Naive B cell (primary cell): ENCODE data around the gene RMI1. TPM values are rescaled to one million over a fixed set of nuclear protein-coding genes. Genes with fewer than 3 reads are reported as not detected.
A peak's percentile ranks its signal among the peaks of the same experiment; 100 is the strongest.
"Not testable (repeated sequence)": the region's sequence is repeated elsewhere in the genome, so short reads cannot be mapped to it uniquely, and the experiment has no call there.

Source experiments
- ATAC-seq, 2 donors: fragments of 150-1000 bp; cut with Tn5 transposase; 2 replicates each; pipeline ENCODE4 v1.10.0; 2021; ENCODE audit warnings: low read depth in 2 of 2, mild to moderate bottlenecking in 2 of 2, moderate library complexity in 2 of 2
- DNase-seq: peaks from one replicate; pipeline ENCODE4 v3.0.0; 2022
- H3K27ac Mint-ChIP-seq, 6 donors: one replicate each; pipeline ENCODE4 v1.8.0; 2020 to 2022; ENCODE audit warnings: mild to moderate bottlenecking in 6 of 6, mixed read lengths in 6 of 6, moderate library complexity in 5 of 6, inconsistent platforms in 2 of 6
- H3K27me3 Mint-ChIP-seq, 3 donors: one replicate each; pipeline ENCODE4 v1.8.0; 2021 to 2022; ENCODE audit warnings: mixed read lengths in 3 of 3, mild to moderate bottlenecking in 1 of 3
- H3K36me3 Mint-ChIP-seq, 2 donors: one replicate each; pipeline ENCODE4 v1.8.0; 2020 to 2022; ENCODE audit warnings: mixed read lengths in 2 of 2, inconsistent platforms in 1 of 2, mild to moderate bottlenecking in 1 of 2
- H3K4me1 Mint-ChIP-seq, 3 donors: one replicate each; pipeline ENCODE4 v1.8.0; 2020 to 2022; ENCODE audit warnings: mixed read lengths in 3 of 3, inconsistent platforms in 1 of 3, mild to moderate bottlenecking in 1 of 3, moderate library complexity in 1 of 3
- H3K4me3 Mint-ChIP-seq, 8 donors: one replicate each; pipeline ENCODE4 v1.8.0; 2020 to 2022; ENCODE audit warnings: mild to moderate bottlenecking in 8 of 8, mixed read lengths in 8 of 8, moderate library complexity in 8 of 8, inconsistent platforms in 2 of 8
- H3K9me3 Mint-ChIP-seq, 7 donors: one replicate each; pipeline ENCODE4 v1.8.0; 2020 to 2022; ENCODE audit warnings: mixed read lengths in 7 of 7, mild to moderate bottlenecking in 5 of 7, inconsistent platforms in 2 of 7, moderate library complexity in 1 of 7
- polyA plus RNA-seq, 6 donors: library from polyadenylated mRNA; unstranded; fragments of 300-500 nt; fragmentation: Illumina TruSeq; gene quantifications; one replicate each; pipeline ENCODE4 v1.2.3, GENCODE V29; 2021; ENCODE audit warnings: low read depth in 6 of 6

The RMI1 gene
- polyA plus RNA-seq, 6 donors from 2014 or later = 8.0 to 13.0 (median 10.0) TPM

DNA sequence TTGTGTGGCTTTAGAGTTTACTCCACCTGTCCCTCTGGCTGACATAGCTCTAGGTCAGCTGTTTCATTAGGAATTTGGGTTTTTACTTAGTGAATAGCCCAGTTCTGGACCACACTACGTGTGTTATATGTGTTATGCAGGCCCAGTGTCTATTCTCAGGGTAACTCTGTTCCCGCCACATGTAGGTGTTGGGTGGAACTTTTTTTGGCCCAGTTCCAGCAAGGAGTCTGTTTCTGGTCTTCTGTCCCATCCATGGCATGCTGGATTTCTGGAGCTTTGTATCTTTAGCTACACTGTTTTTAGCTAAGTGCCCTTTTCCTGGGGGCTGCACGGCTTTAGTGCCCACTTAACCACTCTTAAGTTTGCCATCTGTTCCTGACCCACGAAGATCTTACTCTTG is 15.5 kb downstream of the RMI1 start:
- Mint-ChIP-seq H3K9me3 (no peaks in the 10 kb centered on the region), H3K4me1 (peaks cover 0 to 5% (median 4%) of the 10 kb centered on the region in 3 donors), H3K27ac (no peak overlapping the region), H3K27me3 (no peaks in the 10 kb centered on the region), H3K4me3 (no peak overlapping the region), H3K36me3 (peaks cover under 1 to 8% of the 10 kb centered on the region in 2 donors)
- ATAC-seq (no peak), DNase-seq (no peak)

DNA sequence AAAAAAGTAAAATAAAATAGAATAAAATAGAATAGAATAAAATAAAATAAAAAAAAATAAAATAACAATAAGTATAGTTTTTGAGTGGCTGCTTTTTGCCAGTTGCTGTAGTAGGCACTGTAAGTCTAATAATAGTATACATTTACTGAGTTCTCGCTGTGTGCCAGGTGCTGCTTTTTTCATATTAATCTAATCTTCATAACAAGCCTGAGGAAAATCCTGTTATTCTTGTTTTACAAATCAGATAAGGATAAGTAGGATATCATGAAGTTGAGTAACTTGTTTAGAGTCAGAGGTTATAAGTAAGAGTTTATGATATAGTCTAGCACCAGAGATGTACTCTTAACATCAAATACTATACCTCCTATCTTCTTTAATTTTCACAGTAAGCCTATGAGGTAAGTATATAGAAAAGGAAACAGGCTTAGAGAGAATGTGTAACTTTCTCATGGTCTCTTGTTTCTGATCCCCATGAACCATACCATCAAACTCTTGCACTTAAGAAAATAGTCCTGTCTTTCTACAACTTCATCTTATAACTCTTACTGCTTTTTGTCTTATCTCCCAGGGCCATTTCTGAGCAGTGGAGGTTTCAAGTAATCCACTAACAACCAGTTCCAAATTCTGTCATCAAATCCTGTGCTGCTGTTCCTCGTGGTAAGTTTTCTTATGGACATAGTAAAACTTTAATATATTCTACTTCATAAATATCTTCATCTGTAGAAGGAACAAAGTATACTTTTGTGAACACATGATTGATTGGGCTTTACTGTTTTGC is 18.7 kb downstream of the RMI1 start:
- Mint-ChIP-seq H3K4me3 (no peak overlapping the region), H3K36me3 (peaks cover 7 to 16% of the 10 kb centered on the region in 2 donors), H3K4me1 (peaks cover 3 to 16% (median 12%) of the 10 kb centered on the region in 3 donors), H3K27me3 (no peaks in the 10 kb centered on the region), H3K27ac (no peak overlapping the region), H3K9me3 (no peaks in the 10 kb centered on the region)
- ATAC-seq = no peak
- DNase-seq = no peak

DNA sequence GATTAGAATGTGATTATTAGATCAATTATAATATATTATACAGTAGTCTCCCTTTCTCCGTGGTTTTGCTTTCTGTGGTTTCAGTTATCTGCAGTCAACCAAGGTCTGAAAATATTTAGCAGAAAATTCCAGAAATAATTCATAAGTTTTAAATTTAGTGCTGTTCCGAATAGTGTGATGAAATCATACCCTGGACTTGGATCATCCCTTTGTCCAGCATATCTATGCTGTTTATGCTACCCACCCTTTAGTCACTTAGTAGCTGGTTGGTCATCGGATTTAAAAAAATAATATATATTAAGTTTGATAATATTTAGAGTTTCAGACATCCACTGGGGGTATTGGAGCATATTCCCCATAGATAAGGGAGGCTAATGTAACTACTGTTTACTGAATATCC is 19.6 kb downstream of the RMI1 start:
- no peak overlapping the region for H3K4me3 Mint-ChIP-seq
- H3K4me1 Mint-ChIP-seq = peaks cover 3 to 16% (median 12%) of the 10 kb centered on the region in 3 donors
- ATAC-seq (no peak), DNase-seq (no peak)
- no peak overlapping the region for H3K27ac Mint-ChIP-seq
- H3K36me3 Mint-ChIP-seq = peaks cover 7 to 16% of the 10 kb centered on the region in 2 donors
- no peaks in the 10 kb centered on the region for H3K9me3 Mint-ChIP-seq
- no peaks in the 10 kb centered on the region for H3K27me3 Mint-ChIP-seq

DNA sequence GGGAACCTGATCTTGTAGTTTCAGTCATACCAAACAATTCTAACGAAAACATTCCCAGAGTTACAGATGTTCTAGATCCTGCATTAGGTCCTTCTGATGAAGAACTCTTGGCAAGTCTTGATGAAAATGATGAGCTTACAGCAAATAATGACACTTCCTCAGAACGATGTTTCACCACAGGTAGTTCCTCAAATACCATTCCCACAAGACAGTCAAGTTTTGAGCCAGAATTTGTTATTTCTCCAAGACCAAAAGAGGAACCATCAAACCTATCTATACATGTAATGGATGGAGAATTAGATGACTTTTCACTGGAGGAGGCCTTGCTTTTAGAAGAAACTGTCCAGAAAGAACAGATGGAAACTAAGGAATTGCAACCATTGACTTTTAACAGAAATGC is 21.0 kb downstream of the RMI1 start:
- no peaks in the 10 kb centered on the region for H3K27me3 Mint-ChIP-seq
- DNase-seq (no peak), ATAC-seq (no peak)
- peak overlapping the region in 2 of 6 donors; percentile 6 to 51 for H3K27ac Mint-ChIP-seq
- H3K36me3 Mint-ChIP-seq = peaks cover 7 to 11% of the 10 kb centered on the region in 2 donors
- no peaks in the 10 kb centered on the region for H3K9me3 Mint-ChIP-seq
- H3K4me1 Mint-ChIP-seq = peaks cover 3 to 14% (median 9%) of the 10 kb centered on the region in 3 donors
- H3K4me3 Mint-ChIP-seq = peak overlapping the region in 1 of 8 donors; percentile 7

DNA sequence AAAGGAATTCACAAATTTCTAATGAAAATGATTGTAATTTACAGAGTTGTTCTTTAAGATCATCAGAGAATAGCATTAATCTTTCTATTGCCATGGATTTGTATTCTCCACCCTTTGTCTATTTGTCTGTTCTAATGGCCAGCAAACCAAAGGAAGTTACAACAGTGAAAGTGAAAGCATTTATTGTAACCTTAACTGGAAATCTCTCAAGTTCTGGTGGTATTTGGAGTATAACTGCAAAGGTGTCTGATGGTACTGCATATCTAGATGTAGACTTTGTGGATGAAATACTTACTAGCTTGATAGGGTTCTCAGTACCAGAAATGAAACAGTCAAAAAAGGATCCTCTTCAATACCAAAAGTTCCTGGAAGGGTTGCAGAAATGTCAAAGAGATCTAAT is 21.7 kb downstream of the RMI1 start:
- H3K4me3 Mint-ChIP-seq = no peak overlapping the region
- peak overlapping the region in 1 of 6 donors; percentile 51 for H3K27ac Mint-ChIP-seq
- ATAC-seq (peak; percentile 35 to 65), DNase-seq (no peak)
- H3K27me3 Mint-ChIP-seq = no peaks in the 10 kb centered on the region
- H3K4me1 Mint-ChIP-seq = peaks cover 3 to 13% (median 7%) of the 10 kb centered on the region in 3 donors
- peaks cover 7 to 13% of the 10 kb centered on the region in 2 donors for H3K36me3 Mint-ChIP-seq
- no peaks in the 10 kb centered on the region for H3K9me3 Mint-ChIP-seq

DNA sequence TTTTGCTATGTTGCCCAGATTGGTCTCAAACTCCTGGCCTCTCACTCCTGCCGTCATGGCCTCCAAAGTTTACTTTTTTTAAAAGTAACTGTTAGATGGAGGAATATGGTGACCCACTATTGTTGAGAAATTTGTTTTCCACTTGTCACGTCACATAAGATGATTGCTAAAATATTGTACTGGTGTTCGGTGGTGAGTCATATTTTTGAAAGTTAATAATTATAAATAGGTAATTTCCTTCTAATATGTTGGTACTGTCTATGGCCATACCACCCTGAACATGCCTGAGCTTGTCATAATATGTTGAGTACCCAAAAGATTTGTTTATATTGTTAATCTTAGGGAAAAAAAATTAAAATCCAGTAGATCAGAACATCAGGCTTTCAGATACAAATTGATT is 22.6 kb downstream of the RMI1 start:
- Mint-ChIP-seq H3K9me3 (no peaks in the 10 kb centered on the region), H3K4me3 (no peak overlapping the region), H3K36me3 (peaks cover 7 to 16% of the 10 kb centered on the region in 2 donors), H3K27me3 (no peaks in the 10 kb centered on the region), H3K4me1 (peaks cover 3 to 12% (median 7%) of the 10 kb centered on the region in 3 donors), H3K27ac (no peak overlapping the region)
- DNase-seq = no peak
- ATAC-seq = no peak

DNA sequence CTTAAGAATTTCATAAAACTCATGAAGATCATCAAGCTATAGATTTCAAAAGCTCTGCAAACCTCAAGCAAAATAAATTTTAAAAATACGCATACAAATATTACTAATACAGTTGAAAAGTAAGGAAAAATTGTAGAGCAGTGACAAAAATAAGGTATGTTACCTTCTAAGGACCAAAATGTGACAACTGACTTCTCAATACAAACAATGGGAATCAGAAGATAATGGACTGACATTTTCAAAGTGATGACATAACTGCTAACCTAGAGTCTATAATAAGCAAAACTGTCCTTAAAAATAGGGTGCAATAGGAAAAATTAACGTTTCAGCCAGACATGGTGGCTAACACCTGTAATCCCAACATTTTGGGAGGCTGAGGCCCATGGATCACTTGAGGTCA is 27.1 kb downstream of the RMI1 start:
- Mint-ChIP-seq H3K4me3 (no peak overlapping the region), H3K9me3 (no peaks in the 10 kb centered on the region), H3K36me3 (peaks cover 0 to 5% of the 10 kb centered on the region in 2 donors), H3K27me3 (no peaks in the 10 kb centered on the region), H3K4me1 (no peaks in the 10 kb centered on the region), H3K27ac (no peak overlapping the region)
- ATAC-seq = no peak
- no peak for DNase-seq

DNA sequence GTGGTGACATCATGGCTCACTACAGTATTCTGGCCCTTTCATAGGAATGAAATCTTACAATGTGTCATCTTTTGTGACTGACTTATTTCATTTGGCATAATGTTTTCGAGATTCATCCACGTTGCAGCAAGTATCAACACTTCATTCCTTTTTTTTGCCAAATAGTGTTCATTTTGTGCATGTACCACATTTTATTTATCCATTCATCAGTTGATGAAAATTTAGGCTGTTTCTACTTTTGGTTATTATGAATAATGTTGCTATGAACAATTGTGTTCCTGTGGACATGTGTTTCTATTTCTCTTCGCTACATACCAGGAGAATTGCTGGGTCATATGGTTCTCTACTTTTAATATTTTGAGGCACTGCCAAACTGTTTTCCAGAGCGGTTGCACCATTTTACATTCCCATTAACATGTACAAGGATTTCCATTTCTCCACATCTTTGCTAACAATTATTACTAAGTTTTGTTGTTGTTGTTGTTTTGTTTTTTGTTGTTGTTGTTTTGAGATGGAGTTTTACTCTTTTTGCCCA is 43.5 kb downstream of the RMI1 start:
- no peaks in the 10 kb centered on the region for H3K4me1 Mint-ChIP-seq
- DNase-seq = no peak
- no peak overlapping the region for H3K4me3 Mint-ChIP-seq
- no peaks in the 10 kb centered on the region for H3K9me3 Mint-ChIP-seq
- H3K27ac Mint-ChIP-seq = peak overlapping the region in 1 of 6 donors; percentile 10
- peaks cover 6 to 9% (median 9%) of the 10 kb centered on the region in 3 donors for H3K27me3 Mint-ChIP-seq
- no peak for ATAC-seq
- no peaks in the 10 kb centered on the region for H3K36me3 Mint-ChIP-seq

DNA sequence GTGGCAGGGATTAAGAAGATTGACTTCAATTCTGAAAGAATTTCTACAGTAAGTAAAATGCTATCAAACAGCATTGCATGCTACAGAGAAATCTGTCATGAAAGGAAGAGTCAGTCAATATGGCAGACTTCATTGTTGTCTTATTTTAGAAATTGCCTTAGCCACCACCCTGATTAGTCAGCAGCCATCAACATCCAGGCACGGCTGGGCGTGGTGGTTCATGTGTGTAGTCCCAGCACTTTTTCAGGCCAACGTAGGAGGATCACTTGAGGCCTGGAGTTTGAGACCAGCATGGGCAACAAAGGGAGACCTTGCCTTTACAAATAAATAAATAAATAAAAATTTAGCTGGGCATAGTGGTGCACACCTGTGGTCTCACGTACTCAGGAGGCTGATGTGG is 46.6 kb downstream of the RMI1 start:
- no peaks in the 10 kb centered on the region for H3K4me1 Mint-ChIP-seq
- no peak overlapping the region for H3K4me3 Mint-ChIP-seq
- ATAC-seq = no peak
- no peaks in the 10 kb centered on the region for H3K36me3 Mint-ChIP-seq
- no peak overlapping the region for H3K27ac Mint-ChIP-seq
- H3K27me3 Mint-ChIP-seq = peaks cover 6 to 9% (median 9%) of the 10 kb centered on the region in 3 donors
- no peak for DNase-seq
- H3K9me3 Mint-ChIP-seq = no peaks in the 10 kb centered on the region

DNA sequence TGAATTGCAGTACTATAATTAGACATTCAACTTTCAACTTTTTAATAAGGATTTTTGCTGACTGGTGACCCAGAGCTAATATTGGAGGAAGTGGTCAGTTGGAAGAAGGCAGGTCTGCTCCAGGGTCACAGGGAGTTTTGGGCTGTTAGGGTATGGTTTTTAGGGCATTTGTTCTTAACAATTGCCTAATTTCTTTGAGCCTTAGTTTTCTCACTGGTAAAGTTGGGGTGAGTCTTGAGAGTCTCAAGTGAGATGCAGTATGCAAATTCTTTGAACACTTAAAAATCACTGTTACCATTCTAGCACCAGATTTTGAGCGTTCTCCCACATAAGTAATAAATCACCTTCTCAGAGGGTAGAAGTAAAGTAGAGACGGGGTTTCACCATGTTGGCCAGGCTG is 50.9 kb downstream of the RMI1 start:
- peaks cover 3 to 16% (median 6%) of the 10 kb centered on the region in 3 donors for H3K27me3 Mint-ChIP-seq

DNA sequence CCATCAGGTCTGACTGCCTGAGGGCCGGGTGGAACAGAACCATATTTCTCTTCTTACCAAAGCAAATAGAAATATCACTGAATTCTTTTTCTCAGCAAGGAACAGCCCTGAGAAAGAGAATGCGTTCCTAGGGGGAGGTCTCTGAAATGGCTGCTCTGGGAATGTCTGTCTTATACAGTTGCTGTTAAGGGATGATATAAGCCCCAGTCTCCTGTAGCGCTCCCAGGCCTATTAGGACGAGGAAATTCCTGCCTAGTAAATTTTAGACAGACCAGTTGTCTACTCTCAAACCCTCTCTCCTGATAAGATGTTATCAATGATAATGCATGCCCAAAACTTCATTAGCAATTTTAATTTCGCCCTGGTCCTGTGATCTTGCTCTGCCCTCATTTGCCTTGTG is 61.3 kb downstream of the RMI1 start:
- peaks cover 5 to 16% of the 10 kb centered on the region in 2 donors for H3K36me3 Mint-ChIP-seq
- not testable (repeated sequence) for ATAC-seq, DNase-seq, H3K4me3 Mint-ChIP-seq, H3K27ac Mint-ChIP-seq, H3K4me1 Mint-ChIP-seq
- H3K9me3 Mint-ChIP-seq = peaks cover 9 to 36% (median 19%) of the 10 kb centered on the region in 7 donors
- H3K27me3 Mint-ChIP-seq = peaks cover 27 to 53% (median 33%) of the 10 kb centered on the region in 3 donors

More for the DNA sequence above, 50.9 kb downstream of the RMI1 start:
- no peak overlapping the region for H3K4me3 Mint-ChIP-seq
- no peak overlapping the region for H3K27ac Mint-ChIP-seq
- DNase-seq (no peak), ATAC-seq (no peak)
- H3K4me1 Mint-ChIP-seq = no peaks in the 10 kb centered on the region
- no peaks in the 10 kb centered on the region for H3K36me3 Mint-ChIP-seq
- H3K9me3 Mint-ChIP-seq = no peaks in the 10 kb centered on the region

DNA sequence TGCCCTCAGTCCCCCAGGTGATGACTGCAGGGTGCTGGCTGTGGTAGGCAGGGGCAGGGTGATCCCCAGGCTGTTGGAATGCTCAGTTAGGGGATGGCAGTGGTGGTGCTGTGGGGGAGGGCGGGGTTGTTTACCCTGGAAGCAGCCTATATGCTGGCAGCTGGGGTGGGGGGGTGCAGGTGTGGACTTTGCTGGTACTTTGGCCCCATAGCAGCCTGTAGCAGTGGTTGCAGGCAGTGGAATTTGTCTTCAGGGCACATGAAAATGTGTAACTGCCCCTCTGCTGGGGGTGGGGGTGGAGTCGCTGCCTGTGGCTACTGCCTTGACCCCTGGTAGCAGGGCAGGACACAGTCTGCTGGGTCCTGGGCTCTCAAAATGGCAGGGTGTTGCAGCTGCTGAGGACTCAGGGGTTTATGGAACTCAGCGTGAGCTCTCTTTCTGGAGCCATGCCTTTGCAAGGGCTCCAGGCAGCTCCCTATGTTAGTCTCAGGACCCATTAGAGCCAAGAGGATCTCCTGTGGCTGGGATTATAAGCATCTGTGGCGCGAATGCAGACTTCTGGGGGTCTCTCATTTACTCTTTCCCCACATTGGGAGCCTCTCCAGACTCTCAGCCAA is 65.0 kb downstream of the RMI1 start:
- Mint-ChIP-seq H3K27me3 (peaks cover 9 to 40% (median 19%) of the 10 kb centered on the region in 3 donors), H3K36me3 (peaks cover 5 to 16% of the 10 kb centered on the region in 2 donors), H3K27ac (peak overlapping the region in 1 of 6 donors; percentile 10), H3K4me1 (no peaks in the 10 kb centered on the region), H3K4me3 (no peak overlapping the region), H3K9me3 (peaks cover 4 to 27% (median 14%) of the 10 kb centered on the region in 7 donors)
- no peak for DNase-seq
- no peak for ATAC-seq
